Effector memory CD4-positive, alpha-beta T cell (primary cell): ENCODE data around the gene FAM83G.
A peak's percentile ranks its signal among the peaks of the same experiment; 100 is the strongest.
"Not testable (repeated sequence)": the region's sequence is repeated elsewhere in the genome, so short reads cannot be mapped to it uniquely, and the experiment has no call there.

Experiments used
- DNase-seq, 3 donors: peaks; one replicate each; pipeline ENCODE4 v3.0.0-alpha.2; 2020
- H3K27ac ChIP-seq: 2 replicates; pipeline ENCODE4 v1.7.0; 2013; ENCODE audit warnings: mild to moderate bottlenecking, low read length, moderate library complexity; ENCODE audit not compliant: insufficient read depth, poor library complexity, severe bottlenecking
- H3K27me3 ChIP-seq: replicated peaks from 2 replicates; pipeline ENCODE4 v1.7.0; 2013; ENCODE audit warnings: mild to moderate bottlenecking, low read length; ENCODE audit not compliant: insufficient read depth, control insufficient read depth, poor library complexity, severe bottlenecking
- H3K36me3 ChIP-seq: 2 replicates; pipeline ENCODE4 v1.7.0; 2013; ENCODE audit warnings: mild to moderate bottlenecking, low read length, moderate library complexity; ENCODE audit not compliant: control insufficient read depth, insufficient read depth
- H3K4me1 ChIP-seq: 2 replicates; pipeline ENCODE4 v1.7.0; 2013; ENCODE audit warnings: low read length, mild to moderate bottlenecking; ENCODE audit not compliant: control insufficient read depth, insufficient read depth, poor library complexity, severe bottlenecking
- H3K4me3 ChIP-seq: 2 replicates; pipeline ENCODE4 v1.7.0; 2013; ENCODE audit warnings: low read length, low read depth, mild to moderate bottlenecking; ENCODE audit not compliant: insufficient read depth, poor library complexity, severe bottlenecking
- H3K9me3 ChIP-seq: 2 replicates; pipeline ENCODE4 v1.7.0; 2013; ENCODE audit warnings: mild to moderate bottlenecking, low read length, moderate library complexity; ENCODE audit not compliant: control insufficient read depth

Gene FAM83G

DNA sequence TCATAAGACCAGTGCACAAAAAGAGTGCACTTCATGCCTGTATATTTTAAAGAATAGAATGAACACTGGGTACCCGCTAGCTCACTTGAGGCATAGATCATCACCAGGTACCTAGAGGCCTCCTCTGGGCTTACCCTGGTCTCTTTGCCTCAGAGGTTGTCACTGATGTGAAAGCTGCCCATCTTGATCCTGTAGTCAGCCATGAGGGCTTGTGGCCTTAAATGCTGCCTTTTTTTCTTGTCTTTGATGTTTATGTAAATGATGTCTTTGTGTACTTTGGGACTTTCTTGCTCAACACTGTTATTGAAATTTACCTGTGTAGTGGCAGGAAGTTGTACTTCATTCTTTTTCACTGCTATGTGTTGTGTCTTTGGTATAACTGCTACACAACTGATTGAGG, 79.4 kb downstream of the FAM83G start:
- Histone ChIP-seq H3K9me3 (no peaks in the 10 kb centered on the region), H3K36me3 (peaks cover 7% of the 10 kb centered on the region), H3K27ac (no peak overlapping the region), H3K4me1 (peaks cover 24% of the 10 kb centered on the region), H3K27me3 (no peaks in the 10 kb centered on the region), H3K4me3 (no peak overlapping the region)
- DNase-seq, result no peak

DNA sequence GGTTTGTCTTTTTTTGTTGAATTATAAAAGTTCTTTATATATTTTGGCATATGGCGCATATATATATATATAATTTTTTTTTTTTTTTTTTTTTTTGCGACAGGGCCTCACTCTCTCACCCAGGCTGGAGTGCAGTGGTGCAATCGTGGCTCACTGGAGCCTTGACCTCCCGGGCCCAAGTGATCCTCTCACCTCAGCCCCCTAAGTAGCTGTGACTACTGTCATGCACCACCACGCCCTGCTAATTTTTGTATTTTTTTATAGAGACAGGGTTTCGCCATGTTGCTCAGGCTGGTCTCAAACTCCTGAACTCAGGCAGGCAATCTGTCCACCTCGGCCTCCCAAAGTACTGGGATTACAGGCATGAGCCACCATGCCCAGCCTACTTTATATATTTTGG, 82.0 kb downstream of the FAM83G start:
- not testable (repeated sequence) for H3K27ac ChIP-seq, H3K4me3 ChIP-seq, H3K9me3 ChIP-seq, DNase-seq, H3K27me3 ChIP-seq
- H3K4me1 ChIP-seq, result peaks cover 24% of the 10 kb centered on the region
- peaks cover 10% of the 10 kb centered on the region for H3K36me3 ChIP-seq

DNA sequence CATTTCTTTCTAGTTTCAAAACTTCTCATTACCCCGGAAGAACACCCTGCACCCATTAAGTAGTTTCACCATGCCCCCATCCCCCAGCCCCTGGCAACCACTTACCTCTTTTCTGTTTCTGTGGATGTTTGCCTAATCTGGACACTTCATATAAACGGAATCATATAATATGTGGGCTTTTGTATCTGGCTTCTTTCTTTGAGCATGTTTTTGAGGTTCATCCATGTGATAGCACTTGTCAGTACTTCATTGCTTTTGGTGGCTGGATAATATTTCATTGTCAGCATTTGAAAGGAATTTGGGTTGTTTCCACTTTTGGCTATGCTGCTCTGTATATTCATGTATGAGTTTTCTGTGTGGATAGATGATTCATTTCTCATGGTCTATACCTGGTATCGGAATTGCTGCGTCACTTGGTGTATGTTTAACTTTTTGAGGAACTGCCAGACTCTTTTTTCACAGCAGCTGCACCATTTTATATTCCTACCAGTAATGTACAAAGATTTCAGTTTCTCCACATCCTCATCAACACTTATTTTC, 82.6 kb downstream of the FAM83G start:
- H3K27ac ChIP-seq, result no peak overlapping the region
- H3K4me1 ChIP-seq, result peaks cover 24% of the 10 kb centered on the region
- no peaks in the 10 kb centered on the region for H3K27me3 ChIP-seq
- H3K4me3 ChIP-seq, result no peak overlapping the region
- H3K36me3 ChIP-seq, result peaks cover 12% of the 10 kb centered on the region
- DNase-seq, result no peak
- no peaks in the 10 kb centered on the region for H3K9me3 ChIP-seq

DNA sequence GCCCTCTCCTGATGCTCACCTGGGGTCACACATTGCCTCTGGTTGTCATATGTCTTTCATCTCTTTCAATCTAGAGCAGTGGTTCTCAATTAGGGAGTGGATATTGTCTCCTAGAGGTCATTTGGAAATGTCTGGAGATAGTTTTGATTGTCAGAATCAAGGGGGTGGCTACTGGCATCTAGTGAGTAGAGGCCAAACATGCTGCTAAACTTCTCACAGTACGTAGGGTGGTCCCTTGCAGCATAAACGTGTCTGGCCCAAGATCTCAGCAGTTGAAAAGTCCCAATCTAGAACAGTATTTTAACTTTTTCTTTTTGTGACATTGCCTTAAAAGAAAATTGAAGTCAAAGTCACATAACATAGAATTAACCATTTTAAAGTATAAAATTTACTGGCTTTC, 83.1 kb downstream of the FAM83G start:
- no peak overlapping the region for H3K4me3 ChIP-seq
- H3K36me3 ChIP-seq, result peaks cover 17% of the 10 kb centered on the region

DNA sequence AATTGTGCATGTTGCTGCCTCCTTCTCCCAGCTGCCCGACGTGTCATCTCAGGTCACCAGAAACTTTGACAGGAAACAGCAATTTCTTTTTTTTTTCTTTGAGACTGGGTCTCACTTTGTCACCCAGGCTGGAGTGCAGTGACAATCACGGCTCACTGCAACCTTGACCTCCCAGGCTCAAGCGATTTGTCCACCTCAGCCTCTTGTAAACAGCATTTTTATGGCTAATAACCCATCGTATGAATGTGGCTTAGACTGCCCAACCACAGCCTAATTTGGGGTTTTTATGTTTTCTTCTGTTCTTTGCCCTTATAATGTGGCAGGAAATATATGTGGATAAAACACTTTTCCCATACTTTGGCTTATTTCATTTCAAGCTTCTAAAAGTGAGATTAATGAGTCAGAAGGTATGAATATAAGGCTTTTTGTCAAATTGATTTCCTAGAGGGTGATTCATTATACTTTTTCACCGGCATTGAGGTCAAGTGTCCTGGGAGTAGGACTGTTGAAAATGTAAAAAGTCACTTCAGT, 83.6 kb downstream of the FAM83G start:
- DNase-seq, result no peak
- Histone ChIP-seq H3K27ac (no peak overlapping the region), H3K36me3 (peaks cover 22% of the 10 kb centered on the region), H3K4me1 (peaks cover 18% of the 10 kb centered on the region), H3K4me3 (peak overlapping the region; percentile 2), H3K27me3 (no peaks in the 10 kb centered on the region), H3K9me3 (no peaks in the 10 kb centered on the region)

More for the DNA sequence above, 83.1 kb downstream of the FAM83G start:
- no peaks in the 10 kb centered on the region for H3K27me3 ChIP-seq
- DNase-seq, result no peak
- H3K4me1 ChIP-seq, result peaks cover 19% of the 10 kb centered on the region
- H3K27ac ChIP-seq, result no peak overlapping the region
- no peaks in the 10 kb centered on the region for H3K9me3 ChIP-seq

DNA sequence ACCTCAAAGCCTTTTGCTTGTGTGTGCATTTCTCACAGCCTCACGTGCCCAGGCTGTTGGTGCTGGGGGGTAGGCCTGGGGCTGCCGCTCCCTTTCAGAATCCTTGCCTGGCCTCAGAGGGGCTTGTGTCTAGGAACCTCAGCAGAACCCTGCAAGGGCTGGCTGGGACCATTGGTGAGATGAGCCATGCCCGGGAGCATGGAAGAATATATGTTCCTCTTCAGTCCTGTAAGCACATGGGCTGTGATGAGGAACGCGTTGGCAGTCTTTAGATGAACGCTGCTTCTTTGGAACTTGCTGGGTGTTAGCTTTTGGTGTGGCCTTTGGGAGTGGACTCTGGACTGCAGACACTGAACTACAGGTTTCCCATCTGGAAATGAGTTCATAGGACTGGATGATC, 84.6 kb downstream of the FAM83G start:
- Histone ChIP-seq H3K27me3 (no peaks in the 10 kb centered on the region), H3K36me3 (peaks cover 24% of the 10 kb centered on the region), H3K4me1 (peaks cover 12% of the 10 kb centered on the region), H3K27ac (no peak overlapping the region), H3K4me3 (no peak overlapping the region), H3K9me3 (no peaks in the 10 kb centered on the region)
- DNase-seq, result no peak
